Measurements from ENCODE around the gene CHCHD6.

GRCh38 chr3:126961191-126961790 lies 257.3 kb downstream of the CHCHD6 start:
- TF ChIP-seq EZH2 (IDR thresholded peaks at IDR 0.05): no peak
- TF ChIP-seq POLR2AphosphoS5 (IDR thresholded peaks at IDR 0.05; ENCODE audit: borderline replicate concordance, low read depth, low read length): no peak
- no peak for TF ChIP-seq FOXP2 (optimal IDR thresholded peaks at IDR 0.05; ENCODE audit: control extremely low read depth, extremely low read length, insufficient read depth)

Data from SK-N-MC (cell line).